PFSK-1 (cell line): ENCODE data around the gene TMED4.

Experiments used
- POLR2AphosphoS5 ChIP-seq: IDR thresholded peaks from 2 replicates; pipeline ENCODE4 v1.6.1; 2012; ENCODE audit warnings: low read depth, mild to moderate bottlenecking, control low read depth, low read length, moderate library complexity
- REST ChIP-seq, 2 experiments: IDR thresholded peaks; 2 replicates each; pipeline versions ENCODE4 v1.6.1 to v1.8.0; 2011 to 2012; ENCODE audit warnings: low read depth in 2 of 2, low read length in 2 of 2, control low read depth in 1 of 2, inconsistent platforms in 1 of 2, mild to moderate bottlenecking in 1 of 2, moderate library complexity in 1 of 2; ENCODE audit not compliant: insufficient read depth in 1 of 2
- SIN3A ChIP-seq: IDR thresholded peaks from 2 replicates; pipeline ENCODE4 v1.6.1; 2012; ENCODE audit warnings: mild to moderate bottlenecking, low read length, moderate library complexity, borderline replicate concordance; ENCODE audit not compliant: insufficient read depth
- TAF1 ChIP-seq: IDR thresholded peaks from 2 replicates; pipeline ENCODE4 v1.6.1; 2012; ENCODE audit warnings: low read length, control low read depth, borderline replicate concordance; ENCODE audit not compliant: insufficient read depth

GRCh38 chr7:44537442-44537841 is 44.6 kb downstream of the TMED4 start:
- no peak for TF ChIP-seq POLR2AphosphoS5
- TF ChIP-seq REST (IDR thresholded peaks at IDR 0.05; ENCODE audit: insufficient read depth in 1 of 2, low read depth in 2 of 2, low read length in 2 of 2) = no peak
- TF ChIP-seq SIN3A = no peak
- TF ChIP-seq TAF1 = no peak
